ENCODE measurements around the gene WDFY3.
"Not testable (repeated sequence)": the region's sequence is repeated elsewhere in the genome, so short reads cannot be mapped to it uniquely, and the experiment has no call there.

Gene WDFY3

GRCh38 chr4:84699001-84699671, 267.4 kb downstream of the WDFY3 start:
- DNase-seq: no peak

- DNase-seq: no peak
Observed at GRCh38 chr4:84697615-84698201, 268.8 kb downstream of the WDFY3 start.

GRCh38 chr4:84697159-84697558, 269.3 kb downstream of the WDFY3 start:
- no peak for DNase-seq

GRCh38 chr4:84691800-84692199, 274.7 kb downstream of the WDFY3 start:
- DNase-seq: no peak

- no peak for DNase-seq
Observed at GRCh38 chr4:84691170-84691691, 275.3 kb downstream of the WDFY3 start.

- no peak for DNase-seq
Observed at GRCh38 chr4:84690481-84690880, 276.0 kb downstream of the WDFY3 start.

GRCh38 chr4:84689197-84689596, 277.3 kb downstream of the WDFY3 start:
- no peak for DNase-seq

- DNase-seq: no peak
Observed at GRCh38 chr4:84688605-84689004, 277.9 kb downstream of the WDFY3 start.

- no peak for DNase-seq
Observed at GRCh38 chr4:84685105-84685504, 281.4 kb downstream of the WDFY3 start.

GRCh38 chr4:84684361-84684760, 282.1 kb downstream of the WDFY3 start:
- no peak for DNase-seq

GRCh38 chr4:84683064-84683850, 283.2 kb downstream of the WDFY3 start:
- DNase-seq: no peak

- DNase-seq: not testable (repeated sequence)
Observed at GRCh38 chr4:84682661-84683060, 283.8 kb downstream of the WDFY3 start.

GRCh38 chr4:84681486-84682274, 284.8 kb downstream of the WDFY3 start:
- DNase-seq: no peak

- DNase-seq: no peak
Observed at GRCh38 chr4:84680956-84681355, 285.5 kb downstream of the WDFY3 start.

GRCh38 chr4:84678976-84679744, 287.3 kb downstream of the WDFY3 start:
- no peak for DNase-seq

- no peak for DNase-seq
Observed at GRCh38 chr4:84677995-84678394, 288.5 kb downstream of the WDFY3 start.

- DNase-seq: no peak
Observed at GRCh38 chr4:84677093-84677492, 289.4 kb downstream of the WDFY3 start.

- no peak for DNase-seq
Observed at GRCh38 chr4:84673475-84674240, 292.8 kb downstream of the WDFY3 start.

- DNase-seq: no peak
Observed at GRCh38 chr4:84672177-84672576, 294.3 kb downstream of the WDFY3 start.

- no peak for DNase-seq
Observed at GRCh38 chr4:84669201-84669600, 297.3 kb downstream of the WDFY3 start.

- DNase-seq: no peak
Observed at GRCh38 chr4:84666439-84666838, 300.1 kb downstream of the WDFY3 start.

All from T-helper 9 cell (primary cell).